GM12891 (cell line): ENCODE results near the gene TTYH1.

Experiments
- DNase-seq: peaks from one replicate; pipeline ENCODE4 v3.0.0; 2011; ENCODE audit warnings: low spot score; ENCODE audit not compliant: insufficient read length
- FAIRE-seq: peaks from 2 replicates; lab custom pipeline; 2011; peaks lifted over from hg19 to GRCh38; lab: Jason Lieb, UNC
- PAX5 ChIP-seq: IDR thresholded peaks from 2 replicates; pipeline ENCODE4 v1.6.1; 2011; ENCODE audit warnings: low read length, moderate library complexity, mild to moderate bottlenecking; ENCODE audit not compliant: insufficient read depth, severe bottlenecking
- POLR2A ChIP-seq: IDR thresholded peaks from 2 replicates; pipeline ENCODE4 v1.6.1; 2011; ENCODE audit warnings: low read depth, low read length, control low read depth
- POLR2AphosphoS5 ChIP-seq: IDR thresholded peaks from 2 replicates; pipeline ENCODE4 v1.6.1; 2011; ENCODE audit warnings: low read depth, low read length, control low read depth
- POU2F2 ChIP-seq: IDR thresholded peaks from 2 replicates; pipeline ENCODE4 v1.6.1; 2011; ENCODE audit warnings: low read depth, mild to moderate bottlenecking, control low read depth, low read length, moderate library complexity
- SPI1 ChIP-seq: IDR thresholded peaks from 2 replicates; pipeline ENCODE4 v1.6.1; 2011; ENCODE audit warnings: low read depth, low read length, control low read depth
- TAF1 ChIP-seq: IDR thresholded peaks from 2 replicates; pipeline ENCODE4 v1.6.1; 2011; ENCODE audit warnings: low read depth, low read length, control low read depth

TTYH1 gene

GRCh38 chr19:54429545-54430227 lies 14.4 kb downstream of the TTYH1 start:
- FAIRE-seq (no peak), DNase-seq (no peak)
- TF ChIP-seq TAF1 (no peak), POLR2A (no peak), POLR2AphosphoS5 (no peak), SPI1 (no peak), POU2F2 (no peak), PAX5 (no peak)

GRCh38 chr19:54430306-54431254 lies 15.3 kb downstream of the TTYH1 start:
- DNase-seq, result no peak
- FAIRE-seq, result no peak
- TF ChIP-seq TAF1 (no peak), SPI1 (no peak), PAX5 (no peak), POLR2A (no peak), POU2F2 (no peak), POLR2AphosphoS5 (no peak)

GRCh38 chr19:54431255-54431838 lies 16.1 kb downstream of the TTYH1 start:
- FAIRE-seq, result no peak
- DNase-seq, result no peak
- TF ChIP-seq PAX5 (no peak), SPI1 (no peak)

- no peak for TF ChIP-seq POLR2AphosphoS5
- TF ChIP-seq TAF1, result no peak
- TF ChIP-seq POU2F2, result no peak
- TF ChIP-seq SPI1, result no peak
- TF ChIP-seq PAX5, result no peak
- TF ChIP-seq POLR2A, result no peak
- FAIRE-seq (no peak), DNase-seq (no peak)
Observed at GRCh38 chr19:54432144-54432738, 17.0 kb downstream of the TTYH1 start.

GRCh38 chr19:54433697-54434096 lies 18.4 kb downstream of the TTYH1 start:
- DNase-seq, result no peak
- no peak for FAIRE-seq
- no peak for TF ChIP-seq SPI1
- TF ChIP-seq POU2F2, result no peak
- TF ChIP-seq POLR2A, result no peak
- TF ChIP-seq TAF1, result no peak
- no peak for TF ChIP-seq PAX5
- TF ChIP-seq POLR2AphosphoS5, result no peak

- FAIRE-seq (no peak), DNase-seq (no peak)
- TF ChIP-seq SPI1, result no peak
Observed at GRCh38 chr19:54434112-54434872, 19.0 kb downstream of the TTYH1 start.

- no peak for FAIRE-seq
- TF ChIP-seq POU2F2 (no peak), POLR2A (no peak), PAX5 (no peak), SPI1 (no peak), TAF1 (no peak)
- no peak for DNase-seq
Observed at GRCh38 chr19:54434873-54435214, 19.6 kb downstream of the TTYH1 start.

GRCh38 chr19:54435551-54436016 lies 20.3 kb downstream of the TTYH1 start:
- FAIRE-seq (no peak), DNase-seq (no peak)
- TF ChIP-seq POLR2AphosphoS5 (no peak), SPI1 (no peak), POU2F2 (no peak), TAF1 (no peak), POLR2A (no peak), PAX5 (no peak)

- TF ChIP-seq POLR2A (no peak), SPI1 (no peak), POLR2AphosphoS5 (no peak), POU2F2 (no peak), TAF1 (no peak), PAX5 (no peak)
- FAIRE-seq (no peak), DNase-seq (no peak)
Observed at GRCh38 chr19:54436031-54436523, 20.8 kb downstream of the TTYH1 start.
